ENCODE data around the gene CDCA3. TPM values are rescaled to one million over a fixed set of nuclear protein-coding genes. Genes with fewer than 3 reads are reported as not detected.
A peak's percentile ranks its signal among the peaks of the same experiment; 100 is the strongest.

The CDCA3 gene
- total and polyA plus RNA-seq, 2 of the 13 experiments (the other 11 are each of a cell fraction or from before 2014, with no cell fraction given): 32.7 to 56.5 TPM

- no peak for TF ChIP-seq TEF (CRISPR knock-in tag; IDR thresholded peaks at IDR 0.05)
- peak; percentile 76 for TF ChIP-seq ZGPAT (CRISPR knock-in tag; IDR thresholded peaks at IDR 0.05)
- no peak for TF ChIP-seq KLF15 (CRISPR knock-in tag; IDR thresholded peaks at IDR 0.05; ENCODE audit: borderline replicate concordance)
- TF ChIP-seq ZSCAN22 (CRISPR knock-in tag; IDR thresholded peaks at IDR 0.05): no peak
- TF ChIP-seq, protein P1, sequence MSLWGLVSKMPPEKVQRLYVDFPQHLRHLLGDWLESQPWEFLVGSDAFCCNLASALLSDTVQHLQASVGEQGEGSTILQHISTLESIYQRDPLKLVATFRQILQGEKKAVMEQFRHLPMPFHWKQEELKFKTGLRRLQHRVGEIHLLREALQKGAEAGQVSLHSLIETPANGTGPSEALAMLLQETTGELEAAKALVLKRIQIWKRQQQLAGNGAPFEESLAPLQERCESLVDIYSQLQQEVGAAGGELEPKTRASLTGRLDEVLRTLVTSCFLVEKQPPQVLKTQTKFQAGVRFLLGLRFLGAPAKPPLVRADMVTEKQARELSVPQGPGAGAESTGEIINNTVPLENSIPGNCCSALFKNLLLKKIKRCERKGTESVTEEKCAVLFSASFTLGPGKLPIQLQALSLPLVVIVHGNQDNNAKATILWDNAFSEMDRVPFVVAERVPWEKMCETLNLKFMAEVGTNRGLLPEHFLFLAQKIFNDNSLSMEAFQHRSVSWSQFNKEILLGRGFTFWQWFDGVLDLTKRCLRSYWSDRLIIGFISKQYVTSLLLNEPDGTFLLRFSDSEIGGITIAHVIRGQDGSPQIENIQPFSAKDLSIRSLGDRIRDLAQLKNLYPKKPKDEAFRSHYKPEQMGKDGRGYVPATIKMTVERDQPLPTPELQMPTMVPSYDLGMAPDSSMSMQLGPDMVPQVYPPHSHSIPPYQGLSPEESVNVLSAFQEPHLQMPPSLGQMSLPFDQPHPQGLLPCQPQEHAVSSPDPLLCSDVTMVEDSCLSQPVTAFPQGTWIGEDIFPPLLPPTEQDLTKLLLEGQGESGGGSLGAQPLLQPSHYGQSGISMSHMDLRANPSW (CRISPR knock-in tag; IDR thresholded peaks at IDR 0.05; ENCODE audit: borderline replicate concordance): no peak
- TF ChIP-seq, protein P2, sequence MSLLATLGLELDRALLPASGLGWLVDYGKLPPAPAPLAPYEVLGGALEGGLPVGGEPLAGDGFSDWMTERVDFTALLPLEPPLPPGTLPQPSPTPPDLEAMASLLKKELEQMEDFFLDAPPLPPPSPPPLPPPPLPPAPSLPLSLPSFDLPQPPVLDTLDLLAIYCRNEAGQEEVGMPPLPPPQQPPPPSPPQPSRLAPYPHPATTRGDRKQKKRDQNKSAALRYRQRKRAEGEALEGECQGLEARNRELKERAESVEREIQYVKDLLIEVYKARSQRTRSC (CRISPR knock-in tag; IDR thresholded peaks at IDR 0.05; ENCODE audit: low read depth): no peak
- TF ChIP-seq FOXO1 (CRISPR knock-in tag; IDR thresholded peaks at IDR 0.05): no peak; the same call in 1 of the 2 replicates
- peak; percentile 15; the same call in 1 of the 2 replicates for TF ChIP-seq MAFF (IDR thresholded peaks at IDR 0.05; ENCODE audit: low read depth, low read length)
- peak; percentile 34; the same call in 1 of the 2 replicates for TF ChIP-seq NR2F2 (IDR thresholded peaks at IDR 0.05; ENCODE audit: borderline replicate concordance, low read depth)
- TF ChIP-seq CEBPG (CRISPR knock-in tag; IDR thresholded peaks at IDR 0.05): no peak
- TF ChIP-seq ZNF546 (CRISPR knock-in tag; conservative IDR thresholded peaks at IDR 0.05): no peak
- no peak for TF ChIP-seq ZMYM2 (CRISPR knock-in tag; IDR thresholded peaks at IDR 0.05)
- no peak for TF ChIP-seq NR3C1 (CRISPR knock-in tag; IDR thresholded peaks at IDR 0.05)
- TF ChIP-seq POLR2A (IDR thresholded peaks at IDR 0.05; ENCODE audit: insufficient read depth in 1 of 2, low read depth in 2 of 2, low read length in 2 of 2): peak; percentile 70 to 90
- TF ChIP-seq, protein P3, sequence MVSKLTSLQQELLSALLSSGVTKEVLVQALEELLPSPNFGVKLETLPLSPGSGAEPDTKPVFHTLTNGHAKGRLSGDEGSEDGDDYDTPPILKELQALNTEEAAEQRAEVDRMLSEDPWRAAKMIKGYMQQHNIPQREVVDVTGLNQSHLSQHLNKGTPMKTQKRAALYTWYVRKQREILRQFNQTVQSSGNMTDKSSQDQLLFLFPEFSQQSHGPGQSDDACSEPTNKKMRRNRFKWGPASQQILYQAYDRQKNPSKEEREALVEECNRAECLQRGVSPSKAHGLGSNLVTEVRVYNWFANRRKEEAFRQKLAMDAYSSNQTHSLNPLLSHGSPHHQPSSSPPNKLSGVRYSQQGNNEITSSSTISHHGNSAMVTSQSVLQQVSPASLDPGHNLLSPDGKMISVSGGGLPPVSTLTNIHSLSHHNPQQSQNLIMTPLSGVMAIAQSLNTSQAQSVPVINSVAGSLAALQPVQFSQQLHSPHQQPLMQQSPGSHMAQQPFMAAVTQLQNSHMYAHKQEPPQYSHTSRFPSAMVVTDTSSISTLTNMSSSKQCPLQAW (CRISPR knock-in tag; IDR thresholded peaks at IDR 0.05): peak; percentile 87
- TF ChIP-seq ZFP36L2 (CRISPR knock-in tag; IDR thresholded peaks at IDR 0.05): no peak
- TF ChIP-seq, protein P4, sequence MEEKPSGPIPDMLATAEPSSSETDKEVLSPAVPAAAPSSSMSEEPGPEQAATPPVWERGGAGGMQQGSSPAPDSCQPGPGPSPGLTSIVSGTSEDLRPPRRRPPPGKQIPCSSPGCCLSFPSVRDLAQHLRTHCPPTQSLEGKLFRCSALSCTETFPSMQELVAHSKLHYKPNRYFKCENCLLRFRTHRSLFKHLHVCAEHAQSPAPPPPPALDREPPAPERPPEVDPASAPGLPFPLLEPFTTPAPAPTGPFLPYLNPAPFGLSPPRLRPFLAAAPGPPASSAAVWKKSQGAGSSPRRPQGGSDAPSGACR (CRISPR knock-in tag; IDR thresholded peaks at IDR 0.05): peak; percentile 32; the same call in 1 of the 2 replicates
- TF ChIP-seq DR1 (CRISPR knock-in tag; IDR thresholded peaks at IDR 0.05): no peak
- 0 out of 2 replicates have a peak, but pooled peaks have one; percentile 33 for TF ChIP-seq ZNF34 (CRISPR knock-in tag; IDR thresholded peaks at IDR 0.05; ENCODE audit: borderline replicate concordance)
- 0 out of 2 replicates have a peak, but pooled peaks have one; percentile 36 for TF ChIP-seq SNAPC5 (CRISPR knock-in tag; IDR thresholded peaks at IDR 0.05; ENCODE audit: borderline replicate concordance)
Observed at GRCh38 chr12:6851921-6852650, 1.0 kb upstream of the CDCA3 start, which contains the start of gene USP5 (continued).

Data from HepG2 (cell line).